SK-N-SH (cell line): ENCODE data around the gene SLC25A31. TPM values are rescaled to one million over a fixed set of nuclear protein-coding genes. Genes with fewer than 3 reads are reported as not detected.

Source experiments
- CTCF ChIA-PET: fragments of 300-600, 350-600 bp; formaldehyde crosslinking; extraction: SDS; loops from one replicate; lab custom pipeline; 2021; lab: Yijun Ruan, JAX
- POLR2A ChIA-PET: fragments of 350-600 bp; sonication (Branson Sonifier 250); formaldehyde crosslinking; extraction: SDS; loops from one replicate; lab custom pipeline; 2020; ENCODE audit warnings: antibody characterized with exemption, inconsistent platforms; lab: Yijun Ruan, JAX
- DNase-seq: peaks from one replicate; pipeline ENCODE4 v3.0.0; 2012
- H2AFZ ChIP-seq: fragments of 200-600 bp; sonication (generic); 2 replicates; pipeline ENCODE4 v1.8.1; 2016; ENCODE audit warnings: antibody characterized with exemption, mild to moderate bottlenecking, low read depth
- H3F3A ChIP-seq: fragments of 200-600 bp; sonication (generic); replicated peaks from 2 replicates; pipeline ENCODE3; 2016; ENCODE audit warnings: antibody characterized with exemption, mild to moderate bottlenecking; ENCODE audit not compliant: insufficient read depth
- H3K27ac ChIP-seq, 2 experiments: fragments of 200-500 bp in 1 of 2; fragments of 200-600 bp in 1 of 2; sonication (Bioruptor generic) in 1 of 2; sonication (generic), shearing (Covaris generic) in 1 of 2; 2 replicates each; pipeline versions ENCODE4 v1.5.1 to v1.6.1; 2014 to 2016; ENCODE audit warnings: low read depth in 2 of 2, inconsistent platforms in 1 of 2, low read length in 1 of 2, mild to moderate bottlenecking in 1 of 2, mixed read lengths in 1 of 2
- H3K27me3 ChIP-seq: fragments of 200-600 bp; sonication (generic), shearing (Covaris generic); 2 replicates; pipeline ENCODE4 v1.6.1; 2016; ENCODE audit warnings: mixed run types; ENCODE audit not compliant: insufficient read depth
- H3K36me3 ChIP-seq, 2 experiments: fragments of 200-500 bp in 1 of 2; fragments of 200-600 bp in 1 of 2; sonication (Bioruptor generic) in 1 of 2; sonication (generic) in 1 of 2; replicated peaks in 1 of 2; 2 replicates each; pipeline versions ENCODE3 to v1.5.1; 2014 to 2016; ENCODE audit warnings: low read length in 1 of 2, mild to moderate bottlenecking in 1 of 2; ENCODE audit not compliant: insufficient read depth in 2 of 2, control insufficient read depth in 1 of 2
- H3K4me1 ChIP-seq, 2 experiments: fragments of 200-500 bp in 1 of 2; fragments of 200-600 bp in 1 of 2; sonication (Bioruptor generic) in 1 of 2; sonication (generic), shearing (Covaris generic) in 1 of 2; 2 replicates each; pipeline versions ENCODE4 v1.5.1 to v1.6.1; 2014 to 2016; ENCODE audit warnings: low read depth in 1 of 2, low read length in 1 of 2, mixed run types in 1 of 2; ENCODE audit not compliant: insufficient read depth in 2 of 2, control insufficient read depth in 1 of 2
- H3K4me2 ChIP-seq: fragments of 200-600 bp; sonication (generic), shearing (Covaris generic); 2 replicates; pipeline ENCODE4 v1.6.1; 2017; ENCODE audit warnings: mixed run types
- H3K4me3 ChIP-seq, 2 experiments: fragments of 200-500 bp in 1 of 2; fragments of 200-600 bp in 1 of 2; sonication (Bioruptor generic) in 1 of 2; sonication (generic), shearing (Covaris generic) in 1 of 2; 2 replicates each; pipeline versions ENCODE4 v1.5.1 to v1.8.1; 2014 to 2016; ENCODE audit warnings: low read depth in 2 of 2, inconsistent platforms in 1 of 2, low read length in 1 of 2, mild to moderate bottlenecking in 1 of 2, mixed read lengths in 1 of 2, moderate library complexity in 1 of 2
- H3K79me2 ChIP-seq: fragments of 200-600 bp; sonication (generic); 2 replicates; pipeline ENCODE4 v1.8.1; 2017; ENCODE audit warnings: mild to moderate bottlenecking; ENCODE audit not compliant: insufficient read depth
- H3K9ac ChIP-seq: fragments of 200-600 bp; sonication (generic); 2 replicates; pipeline ENCODE4 v1.6.1; 2017; ENCODE audit warnings: mixed run types
- H3K9me2 ChIP-seq: fragments of 200-600 bp; sonication (generic); 2 replicates; pipeline ENCODE4 v1.6.1; 2017; ENCODE audit warnings: mixed run types
- H3K9me3 ChIP-seq: fragments of 200-600 bp; sonication (generic); 2 replicates; pipeline ENCODE4 v1.6.1; 2017; ENCODE audit warnings: mixed run types, mild to moderate bottlenecking, moderate library complexity
- H4K20me1 ChIP-seq: fragments of 200-600 bp; sonication (generic); 2 replicates; pipeline ENCODE4 v1.6.1; 2017; ENCODE audit warnings: mild to moderate bottlenecking, mixed run types; ENCODE audit not compliant: insufficient read depth
- CHD2 ChIP-seq: fragments of 150-350 bp; IDR thresholded peaks from 2 replicates; pipeline ENCODE4 v1.6.1; 2018; ENCODE audit warnings: low read length; ENCODE audit not compliant: partially characterized antibody
- ELF1 ChIP-seq: IDR thresholded peaks from 2 replicates; pipeline ENCODE4 v1.4.0; 2012
- EP300 ChIP-seq, 2 experiments: IDR thresholded peaks; 2 replicates each; pipeline versions ENCODE4 v1.4.0 to v1.6.1; 2012; ENCODE audit warnings: borderline replicate concordance in 1 of 2, low read depth in 1 of 2, low read length in 1 of 2
- EZH2phosphoT487 ChIP-seq: fragments of 200-600 bp; sonication (generic); IDR thresholded peaks from 2 replicates; pipeline ENCODE4 v1.6.1; 2017; ENCODE audit warnings: low read depth, mixed run types, mild to moderate bottlenecking, antibody characterized with exemption, moderate library complexity, borderline replicate concordance
- JUND ChIP-seq: IDR thresholded peaks from 2 replicates; pipeline ENCODE4 v1.4.0; 2012
- POLR2AphosphoS5 ChIP-seq: IDR thresholded peaks from 2 replicates; pipeline ENCODE4 v1.6.1; 2012; ENCODE audit warnings: low read depth, low read length
- RXRA ChIP-seq: IDR thresholded peaks from 2 replicates; pipeline ENCODE4 v1.4.0; 2012; ENCODE audit warnings: low read depth, mild to moderate bottlenecking, borderline replicate concordance
- SMC3 ChIP-seq: IDR thresholded peaks from 2 replicates; pipeline ENCODE4 v1.6.1; 2012; ENCODE audit warnings: low read depth, low read length, improper control_type of control experiment
- TAF1 ChIP-seq: IDR thresholded peaks from 2 replicates; pipeline ENCODE4 v1.6.1; 2012; ENCODE audit warnings: low read depth, mild to moderate bottlenecking, low read length, moderate library complexity, borderline replicate concordance
- TEAD4 ChIP-seq: IDR thresholded peaks from 2 replicates; pipeline ENCODE4 v1.4.0; 2012; ENCODE audit warnings: mild to moderate bottlenecking, borderline replicate concordance; ENCODE audit not compliant: insufficient read depth
- USF2 ChIP-seq: fragments of 150-350 bp; IDR thresholded peaks from 2 replicates; pipeline ENCODE4 v1.6.1; 2017; ENCODE audit warnings: antibody characterized with exemption, low read length, low read depth, borderline replicate concordance
- YY1 ChIP-seq: IDR thresholded peaks from 2 replicates; pipeline ENCODE4 v1.4.0; 2012; ENCODE audit warnings: low read depth, mild to moderate bottlenecking
- ZBTB33 ChIP-seq: IDR thresholded peaks from 2 replicates; pipeline ENCODE4 v1.4.0; 2012; ENCODE audit warnings: low read depth, borderline replicate concordance
- WGBS: methylation state at CpG from one replicate; pipeline ENCODE4 v1.1.6; 2017; ENCODE audit warnings: low lambda C conversion rate; 5-methylcytosine and 5-hydroxymethylcytosine counted together
- polyA plus RNA-seq, 3 experiments: library from polyadenylated mRNA; depleted of rRNA; stranded (reverse); fragments of >200 nt; gene quantifications; 2 replicates each; pipeline ENCODE4 v1.2.3, GENCODE V29; 2012
- TF ChIP-seq, protein P1 (sequence below): IDR thresholded peaks from 2 replicates; pipeline ENCODE4 v1.4.0; 2012; ENCODE audit warnings: low read depth, borderline replicate concordance

Gene SLC25A31
- polyA plus RNA-seq, 1 of the 3 experiments (the other 2 are of a cell fraction): not detected

GRCh38 chr4:127782025-127782274, 51.8 kb downstream of the SLC25A31 start:
- Histone ChIP-seq H3K27ac (peak overlapping the region; percentile 14 to 84; a peak in 2 of 4 replicates), H3K79me2 (no peaks in the 10 kb centered on the region), H3K9me2 (no peaks in the 10 kb centered on the region), H4K20me1 (no peaks in the 10 kb centered on the region), H3F3A (no peaks in the 10 kb centered on the region), H3K4me2 (peak overlapping the region; percentile 79), H3K4me3 (peak overlapping the region; percentile 75 to 83), H3K27me3 (no peaks in the 10 kb centered on the region)
- WGBS: 4% methylated on average over 29 of the region's 30 CpGs
- TF ChIP-seq TAF1 (no peak), CHD2 (no peak), EZH2phosphoT487 (no peak), ZBTB33 (no peak), RXRA (no peak), SMC3 (no peak), EP300 (IDR thresholded peaks at IDR 0.05; ENCODE audit: borderline replicate concordance in 1 of 2, low read depth in 1 of 2, low read length in 1 of 2) (peak in 1 of 2 experiments; percentile 77; a peak in 2 of 4 replicates), TEAD4 (no peak), JUND (no peak), POLR2AphosphoS5 (no peak), YY1 (no peak), USF2 (no peak), ELF1 (no peak)
- TF ChIP-seq, protein P1, sequence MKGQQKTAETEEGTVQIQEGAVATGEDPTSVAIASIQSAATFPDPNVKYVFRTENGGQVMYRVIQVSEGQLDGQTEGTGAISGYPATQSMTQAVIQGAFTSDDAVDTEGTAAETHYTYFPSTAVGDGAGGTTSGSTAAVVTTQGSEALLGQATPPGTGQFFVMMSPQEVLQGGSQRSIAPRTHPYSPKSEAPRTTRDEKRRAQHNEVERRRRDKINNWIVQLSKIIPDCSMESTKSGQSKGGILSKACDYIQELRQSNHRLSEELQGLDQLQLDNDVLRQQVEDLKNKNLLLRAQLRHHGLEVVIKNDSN: peak; percentile 10; the same call in 1 of the 2 replicates
- TF ChIP-seq, all 33 proteins: peak for 2
- Histone ChIP-seq H2AFZ (peak overlapping the region; percentile 94), H3K9me3 (no peaks in the 10 kb centered on the region), H3K36me3 (no peaks in the 10 kb centered on the region), H3K9ac (peak overlapping the region; percentile 62), H3K4me1 (peaks cover 0 to 12% of the 10 kb centered on the region in 2 experiments; a peak in 2 of 4 replicates)
- peak; percentile 97 for DNase-seq
- POLR2A ChIA-PET: interaction anchor here (1.5 to 2.1 kb wide), 2 partner anchors 99 to 183 kb away, joined by 6 to 7 read pairs; partner anchors contain the start of genes ABHD18, MFSD8 and PLK4
- CTCF ChIA-PET: interaction anchor here (0.6 to 2.3 kb wide), 3 partner anchors 8 to 183 kb away, joined by 3 to 7 read pairs (median 3); partner anchors contain the start of genes ABHD18 and MFSD8
